Right lobe of liver (tissue), 4 donors: Measurements from ENCODE around the gene PCDHB2.

Source experiments
- POLR2A ChIP-seq: fragments of 450-650 bp; IDR thresholded peaks from one replicate; pipeline ENCODE4 v1.6.1; 2017; ENCODE audit warnings: antibody characterized with exemption, mild to moderate bottlenecking
- TF ChIP-seq, protein P1 (sequence below), 4 donors: fragments of 200-600 bp in 3 of 4; fragments of 450-650 bp in 1 of 4; IDR thresholded peaks; one replicate each; pipeline versions ENCODE4 v1.5.1 to v1.8.0; 2016 to 2022; ENCODE audit warnings: antibody characterized with exemption in 4 of 4, mild to moderate bottlenecking in 2 of 4
- donor health status: DM: no; HTN: no; CAD: no.
- donor health status: DM: no; HTN: no; CAD: no.
- donor health status: DM: no; HTN: yes; CAD: no.

DNA sequence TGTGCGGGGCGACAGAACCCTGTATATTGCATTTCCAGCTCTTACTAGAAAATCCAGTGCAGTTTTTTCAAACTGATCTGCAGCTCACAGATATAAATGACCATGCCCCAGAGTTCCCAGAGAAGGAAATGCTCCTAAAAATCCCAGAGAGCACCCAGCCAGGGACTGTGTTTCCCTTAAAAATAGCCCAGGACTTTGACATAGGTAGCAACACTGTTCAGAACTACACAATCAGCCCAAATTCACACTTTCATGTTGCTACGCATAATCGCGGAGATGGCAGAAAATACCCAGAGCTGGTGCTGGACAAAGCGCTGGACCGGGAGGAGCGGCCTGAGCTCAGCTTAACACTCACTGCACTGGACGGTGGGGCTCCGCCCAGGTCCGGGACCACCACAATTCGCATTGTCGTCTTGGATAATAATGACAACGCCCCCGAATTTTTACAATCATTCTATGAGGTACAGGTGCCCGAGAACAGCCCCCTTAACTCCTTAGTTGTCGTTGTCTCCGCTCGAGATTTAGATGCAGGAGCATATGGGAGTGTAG lies 41.4 kb downstream of the PCDHB2 start:
- TF ChIP-seq POLR2A = no peak
- TF ChIP-seq, protein P1, sequence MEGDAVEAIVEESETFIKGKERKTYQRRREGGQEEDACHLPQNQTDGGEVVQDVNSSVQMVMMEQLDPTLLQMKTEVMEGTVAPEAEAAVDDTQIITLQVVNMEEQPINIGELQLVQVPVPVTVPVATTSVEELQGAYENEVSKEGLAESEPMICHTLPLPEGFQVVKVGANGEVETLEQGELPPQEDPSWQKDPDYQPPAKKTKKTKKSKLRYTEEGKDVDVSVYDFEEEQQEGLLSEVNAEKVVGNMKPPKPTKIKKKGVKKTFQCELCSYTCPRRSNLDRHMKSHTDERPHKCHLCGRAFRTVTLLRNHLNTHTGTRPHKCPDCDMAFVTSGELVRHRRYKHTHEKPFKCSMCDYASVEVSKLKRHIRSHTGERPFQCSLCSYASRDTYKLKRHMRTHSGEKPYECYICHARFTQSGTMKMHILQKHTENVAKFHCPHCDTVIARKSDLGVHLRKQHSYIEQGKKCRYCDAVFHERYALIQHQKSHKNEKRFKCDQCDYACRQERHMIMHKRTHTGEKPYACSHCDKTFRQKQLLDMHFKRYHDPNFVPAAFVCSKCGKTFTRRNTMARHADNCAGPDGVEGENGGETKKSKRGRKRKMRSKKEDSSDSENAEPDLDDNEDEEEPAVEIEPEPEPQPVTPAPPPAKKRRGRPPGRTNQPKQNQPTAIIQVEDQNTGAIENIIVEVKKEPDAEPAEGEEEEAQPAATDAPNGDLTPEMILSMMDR (IDR thresholded peaks at IDR 0.05) = no peak
